NOMO-1 treated with dmso at 0.1 percent for 144 hours (cell line): Measurements from ENCODE around the gene REV3L.
"Not testable (repeated sequence)": the region's sequence is repeated elsewhere in the genome, so short reads cannot be mapped to it uniquely, and the experiment has no call there.

ENCODE experiments used
- DNase-seq: peaks from one replicate; lab custom pipeline; 2025; ENCODE audit not compliant: unreplicated experiment; lab: John Stamatoyannopoulos, UW

The REV3L gene

GRCh38 chr6:111482959-111483735 lies at the start of gene REV3L:
REV3L (minus strand) TSS chr6:111483218; CDS start chr6:111482888, 330 bp downstream.
- peak; percentile 40 for DNase-seq

- no peak for DNase-seq
Observed at GRCh38 chr6:111531185-111531584, 48.2 kb upstream of the REV3L start.

GRCh38 chr6:111530667-111531066 lies 47.6 kb upstream of the REV3L start:
- DNase-seq = no peak

- DNase-seq = no peak
Observed at GRCh38 chr6:111530218-111530617, 47.2 kb upstream of the REV3L start.

GRCh38 chr6:111527367-111527766 lies 44.3 kb upstream of the REV3L start:
- no peak for DNase-seq

GRCh38 chr6:111524735-111525134 lies 41.7 kb upstream of the REV3L start:
- no peak for DNase-seq

- DNase-seq = no peak
Observed at GRCh38 chr6:111524252-111524651, 41.2 kb upstream of the REV3L start.

- no peak for DNase-seq
Observed at GRCh38 chr6:111523484-111524167, 40.6 kb upstream of the REV3L start.

- DNase-seq = no peak
Observed at GRCh38 chr6:111522393-111523020, 39.5 kb upstream of the REV3L start.

- DNase-seq = no peak
Observed at GRCh38 chr6:111521497-111522270, 38.7 kb upstream of the REV3L start.

GRCh38 chr6:111520524-111520923 lies 37.5 kb upstream of the REV3L start:
- no peak for DNase-seq

- DNase-seq = no peak
Observed at GRCh38 chr6:111517965-111518364, 34.9 kb upstream of the REV3L start.

- no peak for DNase-seq
Observed at GRCh38 chr6:111515259-111515658, 32.2 kb upstream of the REV3L start.

GRCh38 chr6:111514531-111514930 lies 31.5 kb upstream of the REV3L start:
- not testable (repeated sequence) for DNase-seq

- DNase-seq = not testable (repeated sequence)
Observed at GRCh38 chr6:111507219-111507618, 24.2 kb upstream of the REV3L start.

GRCh38 chr6:111505498-111505897 lies 22.5 kb upstream of the REV3L start:
- DNase-seq = not testable (repeated sequence)

GRCh38 chr6:111503660-111504059 lies 20.6 kb upstream of the REV3L start:
- no peak for DNase-seq

- no peak for DNase-seq
Observed at GRCh38 chr6:111503194-111503593, 20.2 kb upstream of the REV3L start.

- no peak for DNase-seq
Observed at GRCh38 chr6:111502154-111502553, 19.1 kb upstream of the REV3L start.

GRCh38 chr6:111499269-111499793 lies 16.3 kb upstream of the REV3L start:
- no peak for DNase-seq
